ENCODE measurements around the gene SOCS1. TPM values are rescaled to one million over a fixed set of nuclear protein-coding genes. Genes with fewer than 3 reads are reported as not detected.

Gene SOCS1
- total and polyA plus RNA-seq, 2 of the 8 experiments (the other 6 are each of a cell fraction or from before 2014, with no cell fraction given) = 21.0 to 48.9 TPM

DNA sequence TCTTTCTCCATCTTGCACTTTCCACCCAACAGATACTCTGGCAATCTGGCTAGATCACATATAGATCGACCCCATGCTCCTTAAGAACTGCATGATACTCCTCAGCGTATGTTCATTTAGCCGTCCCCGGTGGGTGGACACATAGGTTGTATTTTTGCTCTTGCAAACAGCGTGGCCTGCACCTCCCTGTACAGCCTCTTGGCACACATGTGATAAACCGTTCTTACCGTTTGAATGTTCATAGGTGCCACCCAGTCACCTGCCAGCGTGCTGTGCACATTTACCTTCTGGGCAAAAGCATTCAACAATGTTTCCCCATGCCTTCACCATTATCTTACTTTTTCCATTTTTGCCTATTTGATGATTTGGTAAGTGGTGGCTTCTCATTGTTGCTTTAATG is 6.9 kb upstream of the SOCS1 start:
- Histone ChIP-seq H2AFZ (ENCODE audit: low read length) (no peak overlapping the region), H2BK5ac (ENCODE audit: low read depth, low read length) (no peak overlapping the region), H3K18ac (ENCODE audit: extremely low read depth, low read length) (no peak overlapping the region), H4K8ac (ENCODE audit: extremely low read depth, insufficient read depth, low read length) (no peak overlapping the region), H4K91ac (replicated peaks; ENCODE audit: insufficient read length, low read length) (no peak overlapping the region), H3K4me1 (replicated peaks in 1 of 4; ENCODE audit: control insufficient read depth in 3 of 4, insufficient read depth in 4 of 4, low read length in 3 of 4) (0 out of 7 replicates have a peak, but pooled peaks cover 0 to 5% (median 0%) of the 10 kb centered on the region in 4 experiments), H4K20me1 (replicated peaks in 1 of 2; ENCODE audit: control insufficient read depth in 1 of 2, insufficient read depth in 2 of 2, low read length in 2 of 2) (no peaks in the 10 kb centered on the region), H3K27ac (ENCODE audit: low read depth, low read length) (no peak overlapping the region), H3K79me1 (ENCODE audit: low read depth, low read length) (no peaks in the 10 kb centered on the region), H4K5ac (ENCODE audit: insufficient read length, low read depth, low read length) (no peak overlapping the region), H2BK120ac (replicated peaks; ENCODE audit: low read depth, low read length) (no peak overlapping the region), H2AK5ac (ENCODE audit: low read depth, low read length) (no peak overlapping the region), H3K36me3 (ENCODE audit: control insufficient read depth in 2 of 4, insufficient read depth in 4 of 4, low read length in 3 of 4) (no peaks in the 10 kb centered on the region), H3K23me2 (ENCODE audit: low read depth, low read length) (no peaks in the 10 kb centered on the region; the same call in 1 of the 2 replicates), H3K9me3 (ENCODE audit: insufficient read depth in 2 of 2, low read depth in 1 of 2, low read length in 1 of 2) (no peaks in the 10 kb centered on the region), H2BK12ac (ENCODE audit: low read depth, low read length) (no peak overlapping the region), H3K9ac (replicated peaks in 1 of 4; ENCODE audit: extremely low read depth in 1 of 4, low read depth in 3 of 4, low read length in 3 of 4) (no peak overlapping the region), H3K14ac (ENCODE audit: insufficient read length) (no peak overlapping the region), H3K4me3 (ENCODE audit: extremely low read depth in 1 of 4, insufficient read depth in 2 of 4, low read depth in 3 of 4, low read length in 4 of 4) (no peak overlapping the region), H3K4ac (replicated peaks; ENCODE audit: insufficient read length, low read depth, low read length) (no peak overlapping the region), H3K79me2 (ENCODE audit: control insufficient read depth in 1 of 2, insufficient read depth in 2 of 2, low read length in 2 of 2) (no peaks in the 10 kb centered on the region), H2BK15ac (ENCODE audit: low read length) (no peak overlapping the region), H3K27me3 (replicated peaks in 1 of 4; ENCODE audit: control insufficient read depth in 3 of 4, extremely low read depth in 1 of 4, insufficient read depth in 3 of 4, low read length in 3 of 4) (no peaks in the 10 kb centered on the region; a peak in 1 of 7 replicates), H3K56ac (replicated peaks; ENCODE audit: insufficient read length, low read depth, low read length) (no peak overlapping the region), H3K4me2 (ENCODE audit: insufficient read depth in 1 of 2, low read depth in 2 of 2, low read length in 2 of 2) (no peak overlapping the region), H3K23ac (ENCODE audit: insufficient read length) (no peak overlapping the region), H2BK20ac (ENCODE audit: low read length) (no peak overlapping the region)
- FAIRE-seq = no peak
- DNase-seq (ENCODE audit: low read depth in 1 of 2, low spot score in 2 of 2) = no peak
- 90% methylated on average over 8 of the region's 8 CpGs; no CpG with 5 or more reads in 1 of the 2 experiments for WGBS, 2 experiments (ENCODE audit: extremely low coverage in 1 of 2, insufficient coverage in 1 of 2, insufficient read length in 1 of 2, insufficient replicate concordance in 2 of 2, low coverage in 1 of 2, low lambda C conversion rate in 2 of 2, missing lambda C conversion rate in 1 of 2)
- CTCF ChIA-PET (ENCODE audit: partially characterized antibody) = interaction anchor here (0.8 to 2.4 kb wide), 4 partner anchors 11 to 109 kb away, joined by 3 to 9 read pairs (median 6); partner anchors contain the start of gene PRM3
- POLR2A ChIA-PET (ENCODE audit: partially characterized antibody) = interaction anchor here (1.0 to 1.4 kb wide), 2 partner anchors 22 to 90 kb away, joined by 3 to 5 read pairs; no protein-coding TSS in a partner anchor
- no peak for TF ChIP-seq HDAC6 (IDR thresholded peaks at IDR 0.05; ENCODE audit: low read depth, low read length)
- no peak for TF ChIP-seq PHF8 (conservative IDR thresholded peaks at IDR 0.05; ENCODE audit: low read depth, low read length)
- no peak for TF ChIP-seq EP300 (IDR thresholded peaks at IDR 0.05; ENCODE audit: borderline replicate concordance in 1 of 2, low read depth in 2 of 2, low read length in 2 of 2)
- TF ChIP-seq SIRT6 (IDR thresholded peaks at IDR 0.05; ENCODE audit: low read length) = no peak
- no peak for TF ChIP-seq SAP30 (IDR thresholded peaks at IDR 0.05; ENCODE audit: insufficient read depth, insufficient replicate concordance, low read length)
- TF ChIP-seq, protein P1, sequence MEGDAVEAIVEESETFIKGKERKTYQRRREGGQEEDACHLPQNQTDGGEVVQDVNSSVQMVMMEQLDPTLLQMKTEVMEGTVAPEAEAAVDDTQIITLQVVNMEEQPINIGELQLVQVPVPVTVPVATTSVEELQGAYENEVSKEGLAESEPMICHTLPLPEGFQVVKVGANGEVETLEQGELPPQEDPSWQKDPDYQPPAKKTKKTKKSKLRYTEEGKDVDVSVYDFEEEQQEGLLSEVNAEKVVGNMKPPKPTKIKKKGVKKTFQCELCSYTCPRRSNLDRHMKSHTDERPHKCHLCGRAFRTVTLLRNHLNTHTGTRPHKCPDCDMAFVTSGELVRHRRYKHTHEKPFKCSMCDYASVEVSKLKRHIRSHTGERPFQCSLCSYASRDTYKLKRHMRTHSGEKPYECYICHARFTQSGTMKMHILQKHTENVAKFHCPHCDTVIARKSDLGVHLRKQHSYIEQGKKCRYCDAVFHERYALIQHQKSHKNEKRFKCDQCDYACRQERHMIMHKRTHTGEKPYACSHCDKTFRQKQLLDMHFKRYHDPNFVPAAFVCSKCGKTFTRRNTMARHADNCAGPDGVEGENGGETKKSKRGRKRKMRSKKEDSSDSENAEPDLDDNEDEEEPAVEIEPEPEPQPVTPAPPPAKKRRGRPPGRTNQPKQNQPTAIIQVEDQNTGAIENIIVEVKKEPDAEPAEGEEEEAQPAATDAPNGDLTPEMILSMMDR (IDR thresholded peaks at IDR 0.05; ENCODE audit: control extremely low read depth in 1 of 3, insufficient read depth in 1 of 3, low read depth in 1 of 3, low read length in 3 of 3) = no peak
- no peak for TF ChIP-seq CBX5 (IDR thresholded peaks at IDR 0.05; ENCODE audit: low read depth, low read length)
- TF ChIP-seq POU5F1 (IDR thresholded peaks at IDR 0.05; ENCODE audit: low read depth, low read length) = no peak
- no peak for TF ChIP-seq POLR2AphosphoS5 (IDR thresholded peaks at IDR 0.05; ENCODE audit: low read depth, low read length)
- TF ChIP-seq BCL11A (IDR thresholded peaks at IDR 0.05; ENCODE audit: low read depth in 2 of 2, low read length in 2 of 2) = no peak

Data from H1 (cell line).